NCI-H1105 treated with DMSO at 0.1 percent for 48 hours (cell line): ENCODE data around the gene CACNB2.
"Not testable (repeated sequence)": the region's sequence is repeated elsewhere in the genome, so short reads cannot be mapped to it uniquely, and the experiment has no call there.

Experiments used
- DNase-seq: peaks from one replicate; lab custom pipeline; 2025; lab: John Stamatoyannopoulos, UW

Gene CACNB2

DNA sequence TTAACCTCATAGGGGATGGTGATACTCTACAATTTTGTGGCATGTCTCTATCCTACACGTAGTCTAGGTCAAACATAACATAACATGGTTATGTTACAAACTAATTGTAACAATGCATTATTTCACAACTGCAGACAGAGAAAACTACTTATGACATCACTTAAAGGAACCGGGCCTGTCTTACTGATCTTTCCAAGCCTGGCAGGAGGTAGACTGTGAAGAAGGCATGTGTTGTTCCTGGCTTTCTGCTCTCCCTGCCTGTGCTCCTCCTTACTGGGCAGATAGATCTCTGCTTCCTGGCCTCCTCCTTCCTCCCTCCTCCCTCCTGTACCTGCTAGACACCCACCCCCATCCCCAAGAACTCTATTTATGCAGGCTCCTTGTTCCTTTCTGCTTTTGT is 5.4 kb downstream of the CACNB2 start:
- DNase-seq = no peak

DNA sequence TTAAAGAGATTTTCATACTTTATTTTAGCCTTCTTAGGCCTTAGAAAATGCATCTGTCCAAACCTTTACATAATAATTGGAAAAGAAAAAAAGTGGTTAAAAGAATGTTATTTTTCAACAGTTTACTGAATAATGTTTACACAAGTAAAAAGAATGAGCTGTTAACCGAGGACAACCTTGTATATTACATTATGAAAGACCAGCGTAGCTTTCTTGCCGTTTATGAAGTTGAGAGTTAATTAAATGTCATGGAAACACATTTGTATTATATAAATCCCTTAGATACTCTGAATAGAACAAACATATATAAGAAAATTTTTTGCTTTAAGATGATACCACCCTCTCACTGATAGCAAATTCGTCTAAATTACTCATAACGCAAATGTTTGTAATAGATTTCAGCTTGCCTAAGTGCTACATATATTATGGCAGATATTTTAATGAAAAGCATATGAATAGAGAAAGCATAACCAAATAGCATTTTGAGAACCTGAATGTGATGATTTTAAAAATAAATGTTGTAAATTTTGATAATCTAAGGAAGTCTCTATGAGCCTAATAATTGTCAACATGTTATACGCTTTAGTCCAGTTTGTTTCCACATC is 9.1 kb downstream of the CACNB2 start:
- no peak for DNase-seq

DNA sequence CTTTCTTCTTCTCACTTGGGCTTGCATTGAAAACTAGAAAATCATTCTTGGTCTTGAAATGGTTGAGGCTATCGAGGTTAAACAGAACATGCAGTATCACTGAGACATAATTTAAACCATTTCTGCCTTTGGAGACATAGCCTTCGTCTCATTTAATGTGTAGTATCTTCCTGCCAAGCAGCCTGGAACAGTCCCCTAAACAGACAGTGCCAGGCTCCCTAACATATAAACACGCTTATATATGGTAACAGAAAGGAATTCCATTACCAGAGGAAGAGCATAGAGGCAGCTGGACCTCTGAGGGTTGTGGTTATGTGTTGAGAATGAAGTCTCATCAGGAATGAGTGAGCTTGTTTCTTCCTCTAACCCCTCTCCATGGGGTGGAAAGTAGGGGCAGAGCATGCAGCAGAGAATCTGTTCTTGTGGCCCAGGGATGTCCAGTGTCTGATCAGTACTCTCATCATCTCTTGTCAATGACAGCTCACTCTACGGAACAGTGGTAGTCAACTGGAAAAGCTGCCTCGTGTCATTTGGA is 11.2 kb downstream of the CACNB2 start:
- no peak for DNase-seq

DNA sequence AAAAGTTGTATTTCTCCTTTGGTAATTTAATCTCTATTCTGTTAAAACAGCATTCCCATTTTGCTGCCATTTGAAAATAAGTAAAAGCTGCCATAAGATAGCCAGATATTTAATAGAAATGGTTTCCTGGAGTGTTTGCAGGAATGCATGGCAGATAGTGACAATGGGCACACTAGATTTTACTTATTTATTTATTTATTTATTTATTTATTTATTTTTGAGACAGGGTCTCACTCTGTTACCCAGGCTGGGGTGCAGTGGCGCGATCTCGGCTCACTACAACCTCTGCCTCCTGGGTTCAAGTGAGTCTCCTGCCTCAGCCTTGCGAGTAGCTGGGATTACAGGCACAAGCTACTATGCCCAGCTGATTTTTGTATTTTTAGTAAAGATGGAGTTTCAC is 13.2 kb downstream of the CACNB2 start:
- not testable (repeated sequence) for DNase-seq

DNA sequence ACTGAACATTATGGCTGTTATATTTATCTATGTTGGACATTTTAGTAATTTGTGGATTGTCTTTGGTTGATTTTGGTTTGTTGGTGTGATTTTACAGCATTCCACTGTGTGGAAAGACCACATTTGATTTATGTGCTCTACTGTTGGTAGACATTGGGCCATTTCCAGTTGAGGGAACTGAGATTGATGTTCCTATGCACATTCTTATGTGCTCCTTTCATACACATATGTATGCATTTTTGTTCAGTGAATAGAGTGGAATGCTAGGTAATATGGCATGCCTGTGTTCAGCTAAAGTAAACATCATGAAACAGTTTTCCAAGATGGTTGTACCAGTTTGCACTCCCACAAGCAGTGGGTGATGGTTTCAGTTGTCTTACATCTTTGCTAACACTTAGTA is 15.1 kb downstream of the CACNB2 start:
- no peak for DNase-seq

DNA sequence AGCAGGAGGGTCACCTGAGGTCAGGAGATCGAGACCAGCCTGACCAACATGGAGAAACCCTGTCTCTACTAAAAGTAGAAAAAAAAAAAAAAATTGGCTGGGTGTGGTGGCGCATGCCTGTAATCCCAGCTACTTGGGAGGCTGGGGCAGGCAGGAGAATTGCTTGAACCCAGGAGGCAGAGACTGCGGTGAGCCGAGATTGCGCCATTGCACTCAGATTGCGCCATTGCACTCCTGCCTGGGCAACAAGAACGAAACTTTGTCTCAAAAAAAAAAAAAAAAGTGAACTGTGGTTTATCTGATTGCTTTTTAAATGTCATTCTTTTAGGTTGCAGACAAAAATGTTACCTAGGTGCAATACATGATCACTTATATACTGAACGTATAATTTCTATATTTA is 16.6 kb downstream of the CACNB2 start:
- DNase-seq = not testable (repeated sequence)

DNA sequence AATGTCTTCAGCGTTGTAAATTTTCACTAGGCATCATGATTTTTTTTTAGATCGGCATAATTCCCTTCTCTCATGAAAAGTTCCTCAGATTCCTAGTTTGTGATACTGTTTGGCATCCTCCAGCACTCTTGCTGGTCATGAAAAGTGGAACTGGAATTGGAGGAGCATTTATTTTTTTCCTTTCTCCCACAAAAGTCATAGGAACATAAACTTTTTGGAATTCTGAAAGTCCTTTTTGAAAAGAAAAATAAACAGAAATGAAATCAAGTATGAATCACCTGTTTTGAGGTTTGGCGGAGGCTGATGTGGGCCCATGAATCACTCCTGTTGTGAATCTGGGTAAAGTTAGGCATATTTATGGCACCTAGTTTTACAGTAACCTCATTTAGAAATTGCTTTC is 17.7 kb downstream of the CACNB2 start:
- no peak for DNase-seq

DNA sequence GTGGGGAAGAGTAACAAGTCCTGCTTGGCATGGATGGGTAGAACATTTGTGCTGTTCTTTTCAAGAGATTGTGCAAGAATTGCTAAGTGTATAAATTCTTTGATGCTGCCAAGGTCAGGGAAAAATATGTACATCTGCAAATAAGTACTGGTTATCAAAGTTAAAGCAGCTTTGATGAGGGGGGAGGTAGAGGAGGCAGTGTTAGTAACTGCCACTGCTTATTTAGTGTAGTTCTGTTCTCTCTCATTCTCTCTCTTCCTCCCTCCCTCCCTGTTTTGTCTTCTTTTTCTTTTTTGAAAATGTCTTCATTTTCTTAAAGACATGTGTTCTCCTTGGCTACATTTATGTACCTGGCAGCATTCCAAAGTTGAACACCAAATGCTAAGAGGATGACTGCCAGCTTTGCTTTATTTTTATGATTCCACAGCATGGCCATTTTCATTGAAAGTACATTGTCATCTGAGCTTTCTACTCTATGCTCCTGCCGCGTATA is 18.6 kb downstream of the CACNB2 start:
- no peak for DNase-seq

DNA sequence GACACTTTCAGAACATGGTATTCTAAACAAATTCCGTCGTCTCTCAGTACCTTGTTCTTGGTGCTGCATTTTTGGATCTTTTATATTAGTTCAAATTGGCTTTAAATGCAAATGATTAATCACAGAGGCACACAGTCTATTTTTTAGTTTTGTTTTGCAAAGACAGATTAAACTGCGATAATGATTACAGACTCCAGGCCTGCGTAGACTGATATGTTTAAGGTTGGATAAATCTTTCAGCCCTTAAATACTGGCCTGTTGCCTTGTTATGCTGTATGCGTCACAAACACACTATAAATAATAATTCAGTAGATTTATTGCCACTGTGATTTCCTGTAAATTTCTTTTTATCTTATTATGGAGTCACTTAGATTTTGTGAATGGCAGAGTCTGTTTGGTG is 19.3 kb downstream of the CACNB2 start:
- no peak for DNase-seq

DNA sequence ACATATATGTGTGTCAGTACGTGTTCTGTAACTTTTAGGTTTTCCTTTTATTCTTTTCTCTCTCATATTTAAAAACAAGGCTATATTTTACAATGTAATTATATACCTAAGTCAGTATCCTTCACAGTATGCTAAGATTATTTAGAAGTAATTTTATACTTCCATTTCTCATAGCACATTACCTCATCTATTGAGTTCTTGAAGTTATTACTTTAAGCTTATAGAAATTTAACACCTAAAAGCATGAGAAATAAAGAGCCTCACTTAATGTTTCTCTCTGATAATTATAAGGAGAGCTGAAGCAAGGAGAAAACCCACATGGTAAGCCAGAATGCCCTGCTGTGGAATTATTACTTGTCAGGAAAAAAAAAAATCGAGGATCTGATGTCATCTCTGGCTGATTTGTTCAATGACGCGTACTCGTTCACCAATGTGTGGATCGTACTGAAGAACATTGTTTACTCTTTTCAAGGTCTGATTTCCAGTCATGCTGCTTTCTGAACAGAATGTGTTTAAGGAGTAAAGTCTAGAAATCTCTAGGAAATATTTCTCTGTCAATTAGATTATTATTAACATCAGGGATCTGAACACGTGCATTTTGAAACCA is 21.9 kb downstream of the CACNB2 start:
- DNase-seq = no peak

DNA sequence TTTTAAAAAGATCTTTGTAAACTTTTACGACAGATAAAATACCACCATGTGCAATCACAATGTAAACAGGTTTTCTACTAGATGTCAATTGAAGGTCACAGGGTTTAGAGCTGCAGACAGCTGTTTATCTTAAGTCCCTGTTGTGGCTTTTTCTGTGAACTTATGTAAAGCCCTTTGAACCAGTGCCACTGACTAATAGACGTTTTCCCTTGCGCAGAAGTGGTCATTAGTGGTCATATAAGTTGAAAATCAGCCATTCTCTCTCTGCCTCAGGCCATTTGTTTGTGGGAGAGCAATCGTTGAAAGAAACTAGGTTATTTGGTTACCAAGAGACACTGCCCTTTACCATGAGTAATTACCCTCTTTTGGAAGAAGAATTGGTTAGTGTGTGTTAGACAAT is 23.9 kb downstream of the CACNB2 start:
- DNase-seq = no peak

DNA sequence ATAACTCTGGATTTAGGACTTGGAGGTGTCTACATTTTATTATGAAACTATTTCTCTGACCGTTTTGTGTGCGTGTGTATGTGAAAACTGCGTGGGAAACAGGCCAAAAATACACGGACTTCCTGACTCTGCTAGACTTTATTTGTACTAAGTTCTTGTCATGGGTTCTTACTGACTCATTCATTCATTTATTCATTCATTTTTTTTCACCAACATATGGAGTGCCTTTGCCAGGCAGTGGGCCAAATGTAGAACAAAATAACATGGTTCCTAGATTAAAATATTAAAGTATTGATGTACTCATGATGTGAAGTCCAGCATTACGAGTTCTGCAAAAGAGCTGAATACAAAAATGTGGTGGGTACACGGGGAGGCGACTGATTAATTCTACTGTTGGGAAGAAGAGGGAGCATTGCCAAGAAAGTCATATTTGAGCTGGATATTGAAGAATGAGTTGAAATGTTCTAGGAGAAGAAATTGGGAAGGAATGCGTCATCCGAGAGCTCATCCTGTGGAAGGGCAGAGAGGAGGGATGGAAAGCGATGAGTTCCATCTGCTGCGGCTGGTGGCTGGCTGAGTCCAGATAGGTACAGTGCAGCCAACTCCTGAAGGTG is 24.6 kb downstream of the CACNB2 start:
- DNase-seq = no peak

DNA sequence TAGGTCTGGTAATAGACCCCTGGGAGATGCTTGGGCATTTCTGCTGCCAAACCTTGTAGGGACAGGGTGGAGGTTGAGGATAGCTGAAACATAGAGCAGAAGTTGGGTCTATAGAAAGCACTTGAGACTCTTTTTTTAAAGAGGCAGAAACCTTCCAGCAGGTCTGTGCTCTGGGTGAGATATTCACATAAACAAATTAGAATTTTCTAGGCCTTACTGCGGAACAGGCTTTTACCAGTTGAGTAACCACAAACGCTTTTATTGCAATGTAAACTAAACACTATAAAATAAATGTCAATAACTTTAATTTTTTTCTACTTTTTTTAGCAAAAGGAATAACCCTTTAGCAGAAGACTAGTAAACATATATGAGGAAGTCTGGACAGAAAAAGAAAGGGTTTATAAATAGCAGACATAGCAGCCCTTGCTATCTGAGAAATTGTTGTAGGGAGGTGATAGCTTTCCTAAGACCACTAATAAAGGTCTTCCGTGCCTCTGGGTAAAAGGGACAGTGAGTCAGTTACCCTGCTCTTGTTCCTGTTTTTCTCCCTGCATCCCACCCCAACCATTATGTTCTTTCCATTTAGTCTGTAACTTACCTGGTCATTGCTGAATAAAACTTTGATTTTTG is 38.7 kb downstream of the CACNB2 start:
- DNase-seq = no peak

DNA sequence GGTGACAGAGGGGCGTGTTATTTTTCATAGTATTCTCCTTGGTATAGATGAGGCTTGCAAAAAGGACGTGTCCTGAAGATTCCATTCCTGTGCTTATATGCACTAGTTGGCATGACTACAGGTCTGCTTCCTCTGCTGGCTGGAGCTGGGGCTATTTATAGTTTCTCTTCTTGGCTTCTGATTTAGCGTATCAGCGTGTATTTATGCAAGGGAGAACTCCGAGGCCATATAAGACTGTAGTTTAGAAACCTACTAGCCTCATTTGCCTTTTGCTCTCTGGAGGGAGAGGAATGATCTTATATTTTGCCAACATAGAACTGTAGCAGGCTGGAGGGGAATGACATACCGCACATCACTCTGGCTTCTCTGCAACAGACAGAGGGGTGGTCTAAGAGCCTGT is 39.7 kb downstream of the CACNB2 start:
- no peak for DNase-seq

DNA sequence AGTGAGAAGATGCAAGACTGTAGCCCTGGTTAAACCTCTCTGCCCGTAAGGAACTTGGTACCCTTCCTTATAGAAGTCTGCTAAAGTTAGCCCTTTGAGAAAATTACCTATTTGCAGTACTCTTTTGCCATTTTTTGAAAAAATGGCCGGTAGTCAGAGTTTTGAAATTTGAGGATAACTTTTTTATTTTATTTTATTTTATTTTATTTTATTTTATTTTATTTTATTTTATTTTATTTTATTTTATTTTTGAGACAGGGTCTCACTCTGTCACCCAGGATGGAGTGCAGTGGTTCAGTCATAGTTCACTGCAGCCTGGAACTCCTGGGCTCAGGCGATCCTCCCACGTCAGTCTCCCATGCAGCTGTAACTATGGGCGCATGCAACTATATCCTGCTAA is 41.2 kb downstream of the CACNB2 start:
- DNase-seq = not testable (repeated sequence)

DNA sequence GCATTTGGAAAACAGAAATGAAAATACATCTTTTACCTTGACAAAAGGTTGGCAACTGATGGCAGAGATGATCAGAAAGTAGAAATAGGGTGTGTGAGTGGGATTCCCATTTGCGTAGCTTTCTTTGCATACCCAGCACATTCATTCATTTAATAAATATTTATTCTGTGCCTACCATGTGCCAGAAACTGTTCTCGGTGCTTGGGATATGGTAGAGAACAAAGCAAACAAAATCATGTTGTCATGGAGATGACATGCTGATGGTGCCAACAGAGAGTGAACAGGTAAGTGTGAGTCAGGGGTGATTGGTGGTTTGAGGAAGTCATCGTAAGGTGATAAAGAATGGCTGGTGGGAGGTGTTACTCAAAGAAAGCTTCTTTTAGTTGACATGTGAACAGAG is 45.4 kb downstream of the CACNB2 start:
- DNase-seq = no peak

DNA sequence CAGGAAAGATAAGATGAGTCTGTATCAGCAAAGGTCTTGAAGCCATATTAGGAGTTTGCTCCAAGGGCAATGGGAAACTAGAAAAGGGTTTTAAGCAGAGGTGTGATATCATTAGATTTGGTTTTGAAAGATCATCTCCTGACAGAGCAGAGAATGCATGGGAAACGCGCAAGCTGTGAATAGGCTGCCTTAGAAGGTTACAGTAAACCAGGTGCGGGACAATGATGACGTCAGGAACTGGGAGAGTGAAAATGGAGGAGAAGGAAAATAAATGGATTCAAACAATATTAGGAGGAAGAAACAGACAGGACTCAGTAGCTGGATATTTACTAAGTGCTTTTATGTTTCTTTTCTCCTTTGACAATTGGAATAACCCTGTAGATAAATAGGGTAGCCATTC is 50.6 kb downstream of the CACNB2 start:
- no peak for DNase-seq

DNA sequence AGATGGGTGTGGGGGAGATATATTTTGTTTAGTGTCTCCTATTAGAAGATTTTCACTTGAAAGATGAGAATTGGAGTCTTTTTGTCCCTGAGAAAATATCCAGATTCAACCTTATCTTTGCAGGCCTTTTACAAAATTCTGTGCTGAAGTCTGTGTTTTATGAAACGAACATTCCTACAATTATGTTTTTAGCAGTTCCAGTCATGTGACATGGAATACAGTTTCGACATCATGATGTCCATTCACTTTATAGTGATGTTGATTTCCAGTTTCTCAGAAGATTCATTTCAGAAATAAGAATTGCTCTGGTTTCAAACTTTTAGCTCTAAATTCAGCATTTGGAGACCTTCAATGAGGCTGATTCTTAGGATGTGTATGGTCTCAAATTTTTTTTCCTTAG is 54.4 kb downstream of the CACNB2 start:
- DNase-seq = no peak

DNA sequence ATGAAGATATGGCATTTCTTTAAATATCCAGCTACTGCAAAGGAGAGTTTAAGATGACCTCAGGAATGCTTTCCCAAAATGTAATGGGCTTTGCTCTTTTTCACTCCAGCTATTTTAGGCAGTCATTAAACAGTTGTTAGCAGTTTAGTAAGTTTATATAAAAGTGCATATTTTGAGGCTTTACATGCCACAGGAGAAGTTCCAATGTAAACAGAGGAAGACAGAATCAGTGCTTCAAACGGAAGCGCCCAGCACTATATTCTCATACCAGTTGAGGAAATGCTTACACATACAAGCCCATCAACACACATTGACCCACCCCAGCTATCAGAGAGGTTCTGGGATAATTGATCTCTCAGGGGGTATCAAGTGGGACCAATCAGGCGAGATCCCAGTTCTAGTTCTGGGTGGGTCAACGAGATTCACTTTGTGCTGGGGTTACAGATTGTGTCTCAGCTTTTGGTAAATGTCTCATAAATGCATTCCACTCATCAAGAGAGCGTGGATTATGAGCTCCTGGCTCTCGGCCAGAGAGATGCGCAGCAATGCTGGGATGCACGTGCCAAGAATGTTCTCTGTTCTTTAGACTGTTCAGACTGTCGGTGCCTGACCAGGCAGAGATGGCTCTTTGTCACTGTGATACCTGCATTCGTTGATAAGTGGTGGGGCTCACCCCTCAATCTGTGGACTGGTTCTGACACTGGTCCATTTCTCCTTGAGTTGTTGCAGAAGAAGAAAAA is 55.0 kb downstream of the CACNB2 start:
- no peak for DNase-seq

DNA sequence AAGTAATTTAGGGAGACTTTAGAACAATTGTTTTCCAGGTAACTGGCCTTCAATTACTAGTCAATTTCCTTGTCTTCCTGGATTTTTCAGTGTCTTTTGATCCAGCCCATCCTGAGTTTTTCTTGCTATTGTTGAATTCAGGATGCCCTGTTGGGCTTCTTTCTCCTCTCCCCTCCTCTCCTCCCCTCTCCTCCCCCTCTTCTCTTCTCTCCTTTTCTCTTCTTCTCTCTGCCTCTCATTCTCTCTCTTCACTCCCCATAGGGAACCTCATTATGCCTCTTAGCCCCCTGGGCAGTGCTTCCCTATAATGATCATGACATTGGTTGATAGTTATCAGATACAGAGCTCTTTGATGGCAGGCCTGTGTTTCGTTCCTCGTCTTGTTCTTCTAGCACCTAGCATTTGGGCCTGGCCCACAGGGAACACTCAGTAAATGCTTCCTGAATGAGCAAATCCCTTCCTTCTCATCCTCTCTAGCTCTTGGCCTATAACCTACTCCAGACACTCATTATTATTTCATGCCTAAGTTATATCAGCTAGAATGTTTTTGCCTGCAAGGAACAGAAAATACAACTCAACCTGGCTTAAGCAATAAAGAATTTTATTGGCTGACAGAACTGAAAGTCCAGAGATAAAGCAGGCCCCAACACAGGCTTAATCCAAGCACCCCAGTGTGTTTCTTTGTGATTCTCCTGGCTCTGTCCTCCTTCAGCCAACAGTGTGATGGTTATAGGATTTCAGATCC is 56.8 kb downstream of the CACNB2 start:
- no peak for DNase-seq

DNA sequence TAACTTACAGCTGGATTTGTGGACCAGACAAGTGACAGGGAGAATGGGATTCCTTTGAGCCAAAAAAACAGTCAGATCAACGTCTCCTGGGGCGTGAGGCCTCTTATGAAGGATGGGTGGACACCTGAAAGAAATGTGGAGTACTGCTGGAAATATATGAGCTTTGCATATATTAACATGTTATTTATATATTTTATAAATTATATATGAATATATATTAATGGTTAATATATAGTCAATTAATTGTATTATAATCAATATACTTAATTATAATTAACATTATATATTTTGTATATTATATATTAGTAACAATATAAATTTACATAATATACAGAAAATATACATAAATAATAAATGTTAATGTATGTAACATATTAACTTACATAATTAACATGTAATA is 57.5 kb downstream of the CACNB2 start:
- no peak for DNase-seq

DNA sequence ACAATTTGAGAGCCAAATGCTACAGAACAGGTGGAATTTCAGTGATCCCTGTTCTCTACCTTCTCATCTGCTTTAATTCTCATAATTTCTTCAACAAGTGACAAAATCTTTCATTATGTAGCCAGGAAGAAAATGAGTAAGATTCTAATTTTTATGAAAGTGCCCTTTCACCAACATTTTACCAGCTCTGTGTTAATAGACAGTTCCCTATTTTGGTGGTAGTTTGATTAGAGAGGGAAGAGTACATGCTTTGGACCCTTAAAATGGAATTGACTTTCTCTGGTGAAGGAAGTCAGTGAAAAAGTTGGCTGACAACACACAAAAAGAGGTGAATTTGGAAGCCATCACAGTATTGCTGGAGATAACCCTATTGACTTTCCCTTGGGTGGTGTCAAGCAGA is 61.7 kb downstream of the CACNB2 start:
- DNase-seq = no peak
